ENCODE measurements around the gene OR2V1. TPM values are rescaled to one million over a fixed set of nuclear protein-coding genes. Genes with fewer than 3 reads are reported as not detected.
"Not testable (repeated sequence)": the region's sequence is repeated elsewhere in the genome, so short reads cannot be mapped to it uniquely, and the experiment has no call there.

The OR2V1 gene
- total and polyA plus RNA-seq, 2 of the 4 experiments (the other 2 are of a cell fraction): not detected

DNA sequence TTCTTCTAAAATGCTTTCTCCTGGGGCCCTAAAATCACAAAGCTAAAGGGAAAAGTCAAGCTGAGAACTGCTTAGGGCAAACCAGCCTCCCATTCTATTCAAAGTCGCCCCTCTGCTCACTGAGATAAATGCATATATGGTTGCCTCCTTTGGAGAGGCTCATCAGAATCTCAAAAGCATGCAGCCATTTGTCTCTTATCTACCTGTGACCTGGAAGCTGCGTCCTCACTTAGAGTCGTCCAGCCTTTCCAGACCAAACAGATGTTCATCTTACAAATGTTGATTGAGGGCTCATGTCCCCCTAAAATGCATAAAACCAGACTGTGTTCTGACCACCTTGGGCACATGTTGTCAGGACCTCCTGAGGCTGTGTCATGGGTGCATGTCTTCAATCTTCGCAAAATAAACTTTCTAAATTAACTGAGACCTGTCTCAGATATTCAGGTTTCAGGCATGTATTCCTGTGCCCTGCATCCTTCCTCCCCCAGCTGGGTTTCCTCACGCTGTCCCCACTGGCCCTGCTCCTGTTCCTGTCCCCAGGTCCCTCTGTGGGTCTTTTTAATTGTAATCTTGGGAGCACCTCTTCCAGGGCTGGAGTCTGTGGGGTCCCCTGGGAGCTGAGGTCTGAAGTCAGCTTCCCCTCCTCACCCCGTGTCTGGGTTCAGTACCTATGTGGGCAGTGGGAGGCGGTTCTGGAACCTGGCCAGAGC lies 16.1 kb upstream of the OR2V1 start, which contains the start of gene OR2V2:
OR2V2 (plus strand) TSS at position 660 of the 710 bp plus-strand sequence. CDS start 7,357 bp downstream, outside the sequence.
- H4K91ac ChIP-seq (ENCODE audit: insufficient read depth, low read depth, low read length); H3K9me3 ChIP-seq (ENCODE audit: control insufficient read depth, insufficient read depth, low read length); H3K79me1 ChIP-seq (ENCODE audit: low read depth in 1 of 2, low read length in 2 of 2); DNase-seq; H3K23ac ChIP-seq (ENCODE audit: low read depth, low read length); ATAC-seq (ENCODE audit: low read depth); H3K14ac ChIP-seq (replicated peaks; ENCODE audit: low read depth, low read length); in situ Hi-C loops (cut with MboI; ENCODE audit: low sequenced_read_pairs); H3K4me3 ChIP-seq (ENCODE audit: insufficient read depth, low read depth, low read length); H3K4ac ChIP-seq (ENCODE audit: low read depth, low read length); H2BK120ac ChIP-seq (ENCODE audit: low read depth, low read length); H4K20me1 ChIP-seq (ENCODE audit: insufficient read depth, low read length); POLR2A ChIA-PET (ENCODE audit: unreplicated experiment); H3K56ac ChIP-seq (ENCODE audit: extremely low read depth, insufficient read depth, low read length); H3K4me2 ChIP-seq (ENCODE audit: low read depth, low read length); BruUV-seq (replicated peaks); H3K9me1 ChIP-seq (ENCODE audit: insufficient read depth, low read length); H2AK9ac ChIP-seq (replicated peaks; ENCODE audit: low read depth, low read length, poor library complexity); H4K5ac ChIP-seq (ENCODE audit: low read depth, low read length); H3K4me1 ChIP-seq (ENCODE audit: control insufficient read depth, insufficient read depth, low read length); H3K27me3 ChIP-seq (ENCODE audit: control insufficient read depth, insufficient read depth, low read length); H4K8ac ChIP-seq (ENCODE audit: low read depth in 2 of 2, low read length in 2 of 2); H2BK20ac ChIP-seq (ENCODE audit: low read depth, low read length); H2BK15ac ChIP-seq (ENCODE audit: low read depth, low read length); H2BK5ac ChIP-seq (ENCODE audit: low read depth, low read length, poor library complexity, severe bottlenecking); H3K27ac ChIP-seq (ENCODE audit: insufficient read depth, low read length); H2AK5ac ChIP-seq (ENCODE audit: low read depth, low read length); intact Hi-C loops (cut with micrococcal nuclease); H2AFZ ChIP-seq (replicated peaks; ENCODE audit: low read length, poor library complexity); dilution Hi-C loops (cut with HindIII; ENCODE audit: low sequenced_read_pairs, unreplicated experiment); H3K9ac ChIP-seq (ENCODE audit: low read depth, low read length); H3K36me3 ChIP-seq (ENCODE audit: control insufficient read depth, insufficient read depth, low read length); H3K18ac ChIP-seq (ENCODE audit: low read depth, low read length): not testable (repeated sequence)
- CTCF ChIA-PET: interaction anchor here (0.7 kb wide), 1 partner anchor 44 kb away, joined by 3 read pairs; no protein-coding TSS in a partner anchor
- WGBS, 2 experiments (ENCODE audit: extremely low coverage in 2 of 2, insufficient read length in 1 of 2): 25% methylated on average over 2 of the region's 7 CpGs; no CpG with 5 or more reads in 1 of the 2 experiments
